ENCODE results near the gene SPATA9. TPM values are rescaled to one million over a fixed set of nuclear protein-coding genes. Genes with fewer than 3 reads are reported as not detected.
A peak's percentile ranks its signal among the peaks of the same experiment; 100 is the strongest.

The SPATA9 gene
- polyA plus RNA-seq, 3 donors = 1.0 to 2.4 (median 1.4) TPM

GRCh38 chr5:95620030-95620869, 62.5 kb downstream of the SPATA9 start, which contains the start of gene GPR150:
TSS of gene GPR150 (plus strand) at chr5:95620087. CDS start at chr5:95620276, 189 bp downstream.
- peak; percentile 30 for DNase-seq

- DNase-seq = no peak
These were observed 63.2 kb downstream of the SPATA9 start for GRCh38 chr5:95619514-95620029.

- DNase-seq = no peak
These were observed 63.7 kb downstream of the SPATA9 start for GRCh38 chr5:95619096-95619495.

GRCh38 chr5:95617057-95617456, 65.7 kb downstream of the SPATA9 start:
- no peak for DNase-seq

GRCh38 chr5:95615164-95615467, 67.7 kb downstream of the SPATA9 start:
- DNase-seq = no peak

GRCh38 chr5:95613514-95613913, 69.3 kb downstream of the SPATA9 start:
- no peak for DNase-seq

GRCh38 chr5:95611396-95611795, 71.4 kb downstream of the SPATA9 start:
- no peak for DNase-seq

- DNase-seq = no peak
These were observed 72.2 kb downstream of the SPATA9 start for GRCh38 chr5:95610546-95610945.

GRCh38 chr5:95609711-95610110, 73.1 kb downstream of the SPATA9 start:
- DNase-seq = no peak

Other genes starting within 250 kb of the SPATA9 start
- gene SKIC3, start 128.0 kb downstream of the SPATA9 start, polyA plus RNA-seq (ENCODE audit: insufficient read length in 3 of 3) = 10 to 100 TPM; 77.2 to 99.0 (median 90.3) TPM
- gene ARSK, start 127.9 kb downstream of the SPATA9 start, polyA plus RNA-seq (ENCODE audit: insufficient read length in 3 of 3) = 10 to 100 TPM; 10.6 to 13.6 (median 11.7) TPM
- not detected for gene GPR150, start 62.9 kb downstream of the SPATA9 start, polyA plus RNA-seq (ENCODE audit: insufficient read length in 3 of 3)
- 1 to 10 TPM; 3.6 to 5.6 (median 4.6) TPM for gene RFESD, start 36.2 kb downstream of the SPATA9 start, polyA plus RNA-seq (ENCODE audit: insufficient read length in 3 of 3)
- 10 to 100 TPM; 61.3 to 80.2 (median 69.9) TPM for gene RHOBTB3, start 48.3 kb upstream of the SPATA9 start, polyA plus RNA-seq (ENCODE audit: insufficient read length in 3 of 3)
- gene GLRX, start 139.7 kb upstream of the SPATA9 start, polyA plus RNA-seq (ENCODE audit: insufficient read length in 3 of 3) = 10 to 100 TPM; 69.0 to 72.0 (median 71.1) TPM

Measured in renal pelvis (tissue), 4 donors.